ENCODE measurements around the gene CCDC39. TPM values are rescaled to one million over a fixed set of nuclear protein-coding genes. Genes with fewer than 3 reads are reported as not detected.

Gene CCDC39
- total and polyA plus RNA-seq, 2 of the 8 experiments (the other 6 are each of a cell fraction or from before 2014, with no cell fraction given) = 0.12 to 0.80 TPM

DNA sequence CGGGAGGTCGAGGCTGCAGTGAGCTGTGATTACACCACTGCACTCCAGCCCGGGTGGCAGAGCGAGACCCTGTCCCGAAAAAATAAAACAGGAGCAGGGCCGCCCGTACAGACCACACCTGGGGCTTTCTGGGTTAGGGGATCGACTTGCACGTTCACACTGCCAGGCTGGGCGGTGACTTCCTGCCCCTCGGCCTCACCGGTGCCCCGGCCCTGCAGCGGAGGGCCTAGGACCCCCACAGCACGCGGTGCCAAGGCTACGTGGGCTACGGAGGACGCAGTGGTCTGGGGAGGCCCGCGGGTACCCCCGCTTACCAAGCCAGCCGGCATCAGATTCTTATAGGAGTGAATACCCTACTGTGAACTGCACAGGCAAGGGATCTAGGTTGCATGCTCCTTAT lies 88.9 kb downstream of the CCDC39 start:
- ChIA-PET CTCF (ENCODE audit: partially characterized antibody) (no interaction called here), POLR2A (ENCODE audit: partially characterized antibody) (no interaction called here)
- H3K79me2 ChIP-seq (ENCODE audit: control insufficient read depth in 1 of 2, insufficient read depth in 2 of 2, low read length in 2 of 2) = no peaks in the 10 kb centered on the region
- DNase-seq (ENCODE audit: low read depth in 1 of 2, low spot score in 2 of 2) = no peak
- no peak overlapping the region for H3K4me2 ChIP-seq (ENCODE audit: insufficient read depth in 1 of 2, low read depth in 2 of 2, low read length in 2 of 2)
- no peak overlapping the region for H3K18ac ChIP-seq (ENCODE audit: extremely low read depth, low read length)
- TF ChIP-seq POU5F1 (IDR thresholded peaks at IDR 0.05; ENCODE audit: low read depth, low read length) (no peak), EGR1 (IDR thresholded peaks at IDR 0.05; ENCODE audit: borderline replicate concordance, low read depth, low read length) (no peak), CTBP2 (IDR thresholded peaks at IDR 0.05; ENCODE audit: borderline replicate concordance, insufficient read depth, insufficient read length, low read length) (no peak), RBBP5 (IDR thresholded peaks at IDR 0.05; ENCODE audit: borderline replicate concordance, low read depth, low read length) (no peak), KDM4A (IDR thresholded peaks at IDR 0.05; ENCODE audit: low read depth, low read length, severe bottlenecking) (no peak), SIN3A (conservative IDR thresholded peaks at IDR 0.05 in 1 of 2, IDR thresholded peaks at IDR 0.05 in 1 of 2; ENCODE audit: low read depth in 1 of 2, low read length in 2 of 2) (no peak)
- WGBS, 2 experiments (ENCODE audit: extremely low coverage in 1 of 2, insufficient coverage in 1 of 2, insufficient read length in 1 of 2, insufficient replicate concordance in 2 of 2, low coverage in 1 of 2, low lambda C conversion rate in 2 of 2, missing lambda C conversion rate in 1 of 2) = 95% methylated on average over 19 of the region's 23 CpGs; no CpG with 5 or more reads in 1 of the 2 experiments
- H3K79me1 ChIP-seq (ENCODE audit: low read depth, low read length) = no peaks in the 10 kb centered on the region
- H2BK12ac ChIP-seq (ENCODE audit: low read depth, low read length) = no peak overlapping the region
- H4K5ac ChIP-seq (ENCODE audit: insufficient read length, low read depth, low read length) = no peak overlapping the region
- no peak for FAIRE-seq
- H2AFZ ChIP-seq (ENCODE audit: low read length) = no peak overlapping the region
- no peak overlapping the region for H2BK120ac ChIP-seq (replicated peaks; ENCODE audit: low read depth, low read length)
- H4K8ac ChIP-seq (ENCODE audit: extremely low read depth, insufficient read depth, low read length) = no peak overlapping the region
- H3K36me3 ChIP-seq (ENCODE audit: control insufficient read depth in 2 of 4, insufficient read depth in 4 of 4, low read length in 3 of 4) = no peaks in the 10 kb centered on the region
- H3K4ac ChIP-seq (replicated peaks; ENCODE audit: insufficient read length, low read depth, low read length) = no peak overlapping the region
- H2BK20ac ChIP-seq (ENCODE audit: low read length) = no peak overlapping the region
- H3K14ac ChIP-seq (ENCODE audit: insufficient read length) = no peak overlapping the region
- no peak overlapping the region for H2AK5ac ChIP-seq (ENCODE audit: low read depth, low read length)
- no peaks in the 10 kb centered on the region for H3K27me3 ChIP-seq (replicated peaks in 1 of 4; ENCODE audit: control insufficient read depth in 3 of 4, extremely low read depth in 1 of 4, insufficient read depth in 3 of 4, low read length in 3 of 4)
- H3K23ac ChIP-seq (ENCODE audit: insufficient read length) = no peak overlapping the region
- no peak overlapping the region for H3K27ac ChIP-seq (ENCODE audit: low read depth, low read length)
- H3K4me1 ChIP-seq (replicated peaks in 1 of 4; ENCODE audit: control insufficient read depth in 3 of 4, insufficient read depth in 4 of 4, low read length in 3 of 4) = peaks cover 0 to 4% (median 1%) of the 10 kb centered on the region in 4 experiments; a peak in 1 of 7 replicates
- H2BK5ac ChIP-seq (ENCODE audit: low read depth, low read length) = no peak overlapping the region
- H2BK15ac ChIP-seq (ENCODE audit: low read length) = no peak overlapping the region
- no peaks in the 10 kb centered on the region for H4K20me1 ChIP-seq (replicated peaks in 1 of 2; ENCODE audit: control insufficient read depth in 1 of 2, insufficient read depth in 2 of 2, low read length in 2 of 2)
- H3K4me3 ChIP-seq (ENCODE audit: extremely low read depth in 1 of 4, insufficient read depth in 2 of 4, low read depth in 3 of 4, low read length in 4 of 4) = no peak overlapping the region
- no peaks in the 10 kb centered on the region for H3K9me3 ChIP-seq (ENCODE audit: insufficient read depth in 2 of 2, low read depth in 1 of 2, low read length in 1 of 2)
- H3K9ac ChIP-seq (replicated peaks in 1 of 4; ENCODE audit: extremely low read depth in 1 of 4, low read depth in 3 of 4, low read length in 3 of 4) = no peak overlapping the region
- H3K56ac ChIP-seq (replicated peaks; ENCODE audit: insufficient read length, low read depth, low read length) = no peak overlapping the region
- peaks cover 2% of the 10 kb centered on the region; the same call in 1 of the 2 replicates for H3K23me2 ChIP-seq (ENCODE audit: low read depth, low read length)
- no peak overlapping the region for H4K91ac ChIP-seq (replicated peaks; ENCODE audit: insufficient read length, low read length)
